Upper lobe of right lung (tissue), 1 donor: Measurements from ENCODE around the gene PPP1R36. TPM values are rescaled to one million over a fixed set of nuclear protein-coding genes. Genes with fewer than 3 reads are reported as not detected.
A peak's percentile ranks its signal among the peaks of the same experiment; 100 is the strongest.

ENCODE experiments used
- ATAC-seq: fragments of 200-7000 bp; cut with Tn5 transposase; one replicate; pipeline ENCODE4 v1.9.1; 2020; ENCODE audit warnings: mild to moderate bottlenecking, moderate library complexity
- DNase-seq: peaks from one replicate; pipeline ENCODE4 v3.0.0-alpha.2; 2020
- H3K27ac ChIP-seq: fragments of 200-600 bp; one replicate; pipeline ENCODE4 v1.8.0; 2022
- H3K27me3 ChIP-seq: fragments of 200-600 bp; one replicate; pipeline ENCODE4 v1.8.0; 2022; ENCODE audit warnings: mild to moderate bottlenecking
- H3K36me3 ChIP-seq: fragments of 200-600 bp; one replicate; pipeline ENCODE4 v1.8.0; 2022
- H3K4me1 ChIP-seq: fragments of 200-600 bp; one replicate; pipeline ENCODE4 v1.8.0; 2022
- H3K4me3 ChIP-seq: fragments of 200-600 bp; one replicate; pipeline ENCODE4 v1.8.0; 2022; ENCODE audit warnings: mild to moderate bottlenecking
- H3K9me3 ChIP-seq: fragments of 200-600 bp; one replicate; pipeline ENCODE4 v1.8.0; 2022
- CTCF ChIP-seq: fragments of 200-600 bp; IDR thresholded peaks from one replicate; pipeline ENCODE4 v1.8.0; 2022; ENCODE audit warnings: antibody characterized with exemption
- intact Hi-C: fragments of 100-400 bp; cut with DNase I; formaldehyde crosslinking; loops from one replicate; pipeline ENCODE4 v1.11.0; 2022
- total RNA-seq: library from RNA; stranded (reverse); fragmentation: NEBNext Ultra II Directional; extraction: Animal tissue kit (Norgen Biotek cat#: 25700); gene quantifications from one replicate; pipeline ENCODE4 v1.2.1, GENCODE V29; 2021
- donor health status: DM: no; HTN: yes; CAD: no; lungs with severe emphysema.

Gene PPP1R36
- total RNA-seq, 1 donor from 2014 or later = 0.46 TPM

DNA sequence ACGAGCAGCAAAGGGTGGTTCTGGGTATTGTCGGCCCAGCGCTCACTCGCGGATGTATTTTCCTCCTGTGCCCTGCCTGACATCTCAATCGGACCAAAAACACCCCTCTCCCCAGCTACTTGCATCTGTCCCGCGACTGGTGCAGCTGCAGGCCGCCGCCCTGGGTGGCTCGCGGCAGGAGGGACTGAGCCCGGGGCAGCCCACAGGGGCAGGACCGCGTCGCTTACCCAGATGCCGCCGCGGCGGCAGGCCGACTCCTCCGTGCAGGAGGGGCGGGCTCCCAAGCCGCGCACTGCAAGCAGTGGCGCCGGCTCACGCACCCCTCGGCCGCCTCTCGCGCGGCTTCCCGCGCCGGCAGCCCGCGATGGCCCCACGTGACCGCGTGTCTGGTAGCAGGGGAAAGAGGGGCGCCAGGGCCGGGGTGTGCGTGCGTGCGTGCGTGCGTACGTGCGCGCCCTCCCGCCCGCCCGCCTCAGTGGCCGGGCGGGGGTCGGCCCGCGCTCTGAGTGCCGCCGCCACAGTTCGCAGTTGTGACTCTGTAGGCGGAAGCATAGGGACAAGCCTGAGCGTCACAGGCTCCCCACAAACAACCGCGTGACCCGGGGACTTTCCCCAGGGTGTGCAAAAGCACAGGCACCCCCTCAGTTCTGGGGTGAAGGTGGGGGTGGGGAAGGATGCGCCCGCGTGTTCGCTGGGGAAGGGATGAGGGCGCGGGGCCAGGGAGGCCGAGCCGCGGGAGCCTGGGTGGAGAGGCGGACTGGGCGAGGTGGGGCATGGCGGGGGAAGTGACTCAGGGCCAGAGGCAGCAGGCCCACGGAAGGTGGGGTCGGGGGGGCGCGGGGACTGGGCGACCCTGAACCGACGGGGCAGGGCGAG, 46.1 kb upstream of the PPP1R36 start, which contains the start of gene ZBTB25:
ZBTB25 (minus strand) TSS at position 405 of the 876 bp plus-strand sequence. CDS start 13,305 bp downstream, outside the sequence.
- no peak for TF ChIP-seq CTCF
- intact Hi-C loops = no loop called here
- ATAC-seq (peak; percentile 87), DNase-seq (peak; percentile 97)
- Histone ChIP-seq H3K27me3 (no peaks in the 10 kb centered on the region), H3K36me3 (no peaks in the 10 kb centered on the region), H3K4me3 (peak within 1 kb of the TSS; percentile 90), H3K27ac (peak within 1 kb of the TSS; percentile 98), H3K4me1 (peaks cover 49% of the 10 kb centered on the region), H3K9me3 (no peaks in the 10 kb centered on the region)

DNA sequence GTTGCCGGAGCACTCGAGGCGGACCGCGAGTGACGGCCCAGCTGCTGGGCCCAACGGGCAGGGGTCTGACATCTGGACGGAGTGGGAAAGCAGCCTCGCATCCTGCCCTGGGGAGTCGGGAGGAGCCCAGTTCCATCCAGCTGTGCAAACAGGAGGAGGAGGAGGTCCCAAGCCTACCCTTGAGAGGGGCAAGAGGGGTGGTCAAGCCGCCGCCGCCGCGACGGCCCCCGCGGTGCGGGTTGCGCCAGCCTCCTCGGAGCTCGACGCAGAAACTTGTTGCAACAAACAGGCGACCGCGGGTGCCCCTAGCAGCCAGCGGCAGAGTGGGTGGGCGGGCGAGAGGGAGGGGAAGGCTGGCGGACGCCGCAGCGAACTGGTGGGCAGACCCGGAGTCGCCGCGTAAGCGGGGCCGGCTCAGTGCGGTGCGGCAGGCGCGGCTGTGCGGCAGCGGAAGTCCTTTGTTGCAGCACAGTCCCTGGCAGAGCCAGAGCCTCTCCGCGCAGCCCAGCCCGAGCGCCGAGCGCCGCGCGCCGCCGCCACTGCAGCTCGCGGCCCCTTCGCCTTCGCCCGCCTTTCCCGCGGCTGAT, 45.4 kb upstream of the PPP1R36 start, which contains the start of gene ZBTB1:
ZBTB1 (plus strand) TSS at position 461 of the 587 bp plus-strand sequence. CDS start 16,735 bp downstream, outside the sequence.
- Histone ChIP-seq H3K9me3 (no peaks in the 10 kb centered on the region), H3K36me3 (no peaks in the 10 kb centered on the region), H3K4me3 (peak within 1 kb of the TSS; percentile 90), H3K27me3 (no peaks in the 10 kb centered on the region), H3K4me1 (peaks cover 54% of the 10 kb centered on the region), H3K27ac (peak within 1 kb of the TSS; percentile 98)
- TF ChIP-seq CTCF = no peak
- DNase-seq (peak; percentile 96), ATAC-seq (peak; percentile 71)
- intact Hi-C loops = no loop called here

GRCh38 chr14:64504897-64505794, 44.6 kb upstream of the PPP1R36 start:
- H3K27ac ChIP-seq = peak overlapping the region; percentile 98
- DNase-seq (peak; percentile 94), ATAC-seq (peak; percentile 68)
- H3K36me3 ChIP-seq = no peaks in the 10 kb centered on the region
- H3K9me3 ChIP-seq = no peaks in the 10 kb centered on the region
- no peaks in the 10 kb centered on the region for H3K27me3 ChIP-seq
- intact Hi-C loops = no loop called here
- H3K4me1 ChIP-seq = peaks cover 48% of the 10 kb centered on the region
- peak overlapping the region; percentile 90 for H3K4me3 ChIP-seq
- TF ChIP-seq CTCF = no peak

GRCh38 chr14:64506721-64507120, 43.0 kb upstream of the PPP1R36 start:
- ATAC-seq (no peak), DNase-seq (no peak)
- Histone ChIP-seq H3K27me3 (no peaks in the 10 kb centered on the region), H3K27ac (no peak overlapping the region), H3K36me3 (no peaks in the 10 kb centered on the region), H3K9me3 (no peaks in the 10 kb centered on the region), H3K4me1 (peaks cover 53% of the 10 kb centered on the region), H3K4me3 (peak overlapping the region; percentile 90)
- TF ChIP-seq CTCF = no peak
- intact Hi-C loops = no loop called here
